Endothelial cell of umbilical vein (primary cell): ENCODE data around the gene SNX9. TPM values are rescaled to one million over a fixed set of nuclear protein-coding genes. Genes with fewer than 3 reads are reported as not detected.

Experiments
- BruUV-seq: library from RNA; stranded (reverse); fragments of 400-500 nt; replicated peaks from 2 replicates; lab custom pipeline; 2021; lab: Mats Ljungman, UMichigan
- CTCF ChIA-PET: fragments of 300-600, 350-600 bp; sonication (Branson Sonifier 250); formaldehyde crosslinking; loops from one replicate; lab custom pipeline; 2021; ENCODE audit warnings: antibody characterized with exemption, inconsistent platforms; lab: Charles Lee
- POLR2A ChIA-PET: fragments of 300-600, 350-600 bp; sonication (Branson Sonifier 250); formaldehyde crosslinking; loops from one replicate; lab custom pipeline; 2021; ENCODE audit warnings: antibody characterized with exemption, inconsistent platforms; lab: Charles Lee
- DNase-seq: peaks from one replicate; pipeline ENCODE4 v3.0.0-alpha.2; 2011; ENCODE audit warnings: low read depth, low spot score
- FAIRE-seq: peaks from 2 replicates; lab custom pipeline; 2011; peaks lifted over from hg19 to GRCh38; lab: Jason Lieb, UNC
- H2AFZ ChIP-seq: 2 replicates; pipeline ENCODE4 v1.6.0; 2012; ENCODE audit warnings: low read depth, low read length, control low read depth, inconsistent platforms
- H3K27ac ChIP-seq: 2 replicates; pipeline ENCODE4 v1.5.1; 2011; ENCODE audit warnings: low read depth, mild to moderate bottlenecking, control low read depth, low read length, moderate library complexity; ENCODE audit not compliant: insufficient read depth
- H3K27me3 ChIP-seq, 2 experiments: 2 replicates each; pipeline versions ENCODE4 v1.6.0 to v1.6.1; 2011; ENCODE audit warnings: low read length in 2 of 2, mixed read lengths in 1 of 2; ENCODE audit not compliant: control insufficient read depth in 2 of 2, insufficient read depth in 2 of 2
- H3K36me3 ChIP-seq, 2 experiments: 2 replicates in 1 of 2; 3 replicates in 1 of 2; pipeline ENCODE4 v1.5.1; 2011; ENCODE audit warnings: low read length in 2 of 2, mild to moderate bottlenecking in 1 of 2, moderate library complexity in 1 of 2; ENCODE audit not compliant: control insufficient read depth in 2 of 2, insufficient read depth in 2 of 2; ENCODE audit errors: extremely low read depth in 1 of 2
- H3K4me1 ChIP-seq: 3 replicates; pipeline ENCODE4 v1.5.1; 2011; ENCODE audit warnings: mild to moderate bottlenecking, low read length; ENCODE audit not compliant: control insufficient read depth, insufficient read depth; ENCODE audit errors: extremely low read depth
- H3K4me2 ChIP-seq: 2 replicates; pipeline ENCODE4 v1.6.1; 2011; ENCODE audit warnings: low read length, control low read depth, mixed read lengths; ENCODE audit not compliant: insufficient read depth
- H3K4me3 ChIP-seq, 3 experiments: fragments of 200-600 bp in 1 of 3; sonication (generic), shearing (Covaris generic) in 1 of 3; replicated peaks in 1 of 3; 2 replicates each; pipeline ENCODE4 v1.5.1; 2011 to 2016; ENCODE audit warnings: control low read depth in 3 of 3, low read length in 3 of 3, mild to moderate bottlenecking in 2 of 3, inconsistent platforms in 1 of 3, low read depth in 1 of 3, moderate library complexity in 1 of 3; ENCODE audit not compliant: insufficient read depth in 1 of 3
- H3K79me2 ChIP-seq: 2 replicates; pipeline ENCODE4 v1.6.0; 2012; ENCODE audit warnings: low read length, inconsistent platforms; ENCODE audit not compliant: control insufficient read depth, insufficient read depth
- H3K9ac ChIP-seq: replicated peaks from 2 replicates; pipeline ENCODE3; 2011; ENCODE audit warnings: low read length, control low read depth; ENCODE audit not compliant: insufficient read depth; ENCODE audit errors: extremely low read depth
- H3K9me1 ChIP-seq: replicated peaks from 3 replicates; pipeline ENCODE4 v1.6.0; 2011; ENCODE audit warnings: mild to moderate bottlenecking, low read length; ENCODE audit not compliant: control insufficient read depth, insufficient read depth; ENCODE audit errors: extremely low read depth
- H3K9me3 ChIP-seq: replicated peaks from 2 replicates; pipeline ENCODE4 v1.5.1; 2012; ENCODE audit warnings: low read length, inconsistent platforms; ENCODE audit not compliant: control insufficient read depth, insufficient read depth
- H4K20me1 ChIP-seq: replicated peaks from 2 replicates; pipeline ENCODE3; 2011; ENCODE audit warnings: mild to moderate bottlenecking, low read length; ENCODE audit not compliant: control insufficient read depth, insufficient read depth; ENCODE audit errors: extremely low read depth
- CTCF ChIP-seq, 2 donors: IDR thresholded peaks; 1 replicate in 1 of 2; 2 replicates in 1 of 2; pipeline ENCODE4 v1.5.1; 2011; ENCODE audit warnings: low read length in 2 of 2, mild to moderate bottlenecking in 2 of 2, moderate library complexity in 2 of 2, control low read depth in 1 of 2, inconsistent platforms in 1 of 2, low read depth in 1 of 2; ENCODE audit not compliant: insufficient read depth in 1 of 2; ENCODE audit errors: extremely low read depth in 1 of 2
- EZH2 ChIP-seq: IDR thresholded peaks from 2 replicates; pipeline ENCODE4 v1.6.1; 2012; ENCODE audit warnings: borderline replicate concordance, low read depth, mild to moderate bottlenecking, moderate library complexity, low read length, inconsistent platforms; ENCODE audit not compliant: severe bottlenecking
- FOS ChIP-seq: IDR thresholded peaks from 2 replicates; pipeline ENCODE4 v1.6.1; 2011; ENCODE audit warnings: mild to moderate bottlenecking, low read length, moderate library complexity, borderline replicate concordance; ENCODE audit not compliant: insufficient read depth
- GATA2 ChIP-seq: IDR thresholded peaks from 2 replicates; pipeline ENCODE4 v1.7.0; 2011; ENCODE audit warnings: low read depth, mild to moderate bottlenecking, moderate library complexity, mixed read lengths, low read length; ENCODE audit not compliant: insufficient read length, insufficient read depth
- JUN ChIP-seq: IDR thresholded peaks from 2 replicates; pipeline ENCODE4 v1.6.1; 2011; ENCODE audit warnings: borderline replicate concordance, low read depth; ENCODE audit not compliant: insufficient read length, insufficient read depth
- MAX ChIP-seq: IDR thresholded peaks from 2 replicates; pipeline ENCODE4 v1.6.1; 2011; ENCODE audit not compliant: insufficient read depth, insufficient read length
- MYC ChIP-seq: IDR thresholded peaks from one replicate; pipeline ENCODE4 v1.6.1; 2011; ENCODE audit warnings: mild to moderate bottlenecking, low read depth, low read length
- POLR2A ChIP-seq: IDR thresholded peaks from 2 replicates; pipeline ENCODE4 v1.6.1; 2012; ENCODE audit warnings: low read depth, mild to moderate bottlenecking, control low read depth, low read length
- POLR2AphosphoS5 ChIP-seq: IDR thresholded peaks from 2 replicates; pipeline ENCODE4 v1.6.1; 2012; ENCODE audit warnings: low read depth, mild to moderate bottlenecking, control low read depth, low read length, moderate library complexity; ENCODE audit not compliant: insufficient read depth
- dilution Hi-C: fragments of 300-500 bp; cut with MboI; formaldehyde crosslinking; loops from one replicate; pipeline ENCODE4 v1.15.0; 2019; ENCODE audit warnings: low sequenced_read_pairs; ENCODE audit not compliant: extremely low pct_ligation_motif_present
- intact Hi-C: fragments of 100-400 bp; cut with micrococcal nuclease; formaldehyde crosslinking; loops from one replicate; pipeline ENCODE4 v1.10.0; 2022
- polyA plus RNA-seq, 4 experiments: library from polyadenylated mRNA; depleted of rRNA in 3 of 4; stranded (reverse) in 3 of 4; unstranded in 1 of 4; fragments of >200 nt; gene quantifications; 2 replicates each; pipeline versions ENCODE4 v1.2.1 to v1.2.3, GENCODE V29; 2011 to 2012; ENCODE audit warnings: missing spikeins in 1 of 4
- total RNA-seq: library from RNA; stranded (reverse); gene quantifications from 2 replicates; pipeline ENCODE4 v1.2.3, GENCODE V29; 2021

Gene SNX9
- total and polyA plus RNA-seq, 2 donors (not counting 3 experiments of a cell fraction or from before 2014, with no cell fraction given), result 27.5 to 54.5 TPM

- no peaks in the 10 kb centered on the region for H3K27me3 ChIP-seq
- no peaks in the 10 kb centered on the region for H3K36me3 ChIP-seq
- peak overlapping the region; percentile 7 for H3K4me2 ChIP-seq
- dilution Hi-C loops, result no loop called here
- DNase-seq (peak; percentile 80), FAIRE-seq (peak; percentile 88)
- ChIA-PET POLR2A (interaction anchor here (0.6 to 1.0 kb wide), 2 partner anchors 20 to 64 kb away, joined by 3 read pairs; no protein-coding TSS in a partner anchor), CTCF (interaction anchor here (0.6 to 2.6 kb wide), 8 partner anchors 9 to 108 kb away, joined by 3 to 10 read pairs (median 4); no protein-coding TSS in a partner anchor)
- intact Hi-C loops, result no loop called here
- H3K9ac ChIP-seq, result no peak overlapping the region
- H4K20me1 ChIP-seq, result no peaks in the 10 kb centered on the region
- no peaks in the 10 kb centered on the region for H3K79me2 ChIP-seq
- H3K27ac ChIP-seq, result peak overlapping the region; percentile 50
- H3K4me3 ChIP-seq, result no peak overlapping the region
- TF ChIP-seq GATA2 (peak; percentile 12), CTCF (IDR thresholded peaks at IDR 0.05; ENCODE audit: extremely low read depth in 1 of 2, insufficient read depth in 1 of 2, low read depth in 1 of 2, low read length in 2 of 2) (no peak), FOS (peak; percentile 36)
- no TSS peak for BruUV-seq
- peak overlapping the region; percentile 86 for H2AFZ ChIP-seq
- H3K9me1 ChIP-seq, result no peaks in the 10 kb centered on the region
- peaks cover 9% of the 10 kb centered on the region for H3K4me1 ChIP-seq
- no peaks in the 10 kb centered on the region for H3K9me3 ChIP-seq
Observed at GRCh38 chr6:157962601-157963302, 139.7 kb downstream of the SNX9 start.

- H3K27ac ChIP-seq, result no peak overlapping the region
- H3K4me2 ChIP-seq, result no peak overlapping the region
- no peak overlapping the region for H3K9ac ChIP-seq
- no peaks in the 10 kb centered on the region for H3K27me3 ChIP-seq
- CTCF ChIA-PET, result interaction anchor here (1.3 to 2.6 kb wide), 2 partner anchors 12 to 62 kb away, joined by 4 to 10 read pairs; no protein-coding TSS in a partner anchor
- no peaks in the 10 kb centered on the region for H3K9me1 ChIP-seq
- dilution Hi-C loops, result no loop called here
- DNase-seq (no peak), FAIRE-seq (no peak)
- H3K9me3 ChIP-seq, result no peaks in the 10 kb centered on the region
- no peaks in the 10 kb centered on the region for H3K36me3 ChIP-seq
- intact Hi-C loops, result no loop called here
- BruUV-seq, result no TSS peak
- peaks cover 9% of the 10 kb centered on the region for H3K4me1 ChIP-seq
- H3K79me2 ChIP-seq, result no peaks in the 10 kb centered on the region
- H2AFZ ChIP-seq, result no peak overlapping the region
- TF ChIP-seq MYC (no peak), EZH2 (no peak), POLR2A (no peak), POLR2AphosphoS5 (no peak), GATA2 (no peak), CTCF (IDR thresholded peaks at IDR 0.05; ENCODE audit: extremely low read depth in 1 of 2, insufficient read depth in 1 of 2, low read depth in 1 of 2, low read length in 2 of 2) (no peak), FOS (no peak), JUN (no peak), MAX (no peak)
- H3K4me3 ChIP-seq, result no peak overlapping the region
- H4K20me1 ChIP-seq, result no peaks in the 10 kb centered on the region
- POLR2A ChIA-PET, result no interaction called here
Observed at GRCh38 chr6:157964100-157964499, 141.1 kb downstream of the SNX9 start.
